Measurements from ENCODE around the gene FOXB1.

The FOXB1 gene

DNA sequence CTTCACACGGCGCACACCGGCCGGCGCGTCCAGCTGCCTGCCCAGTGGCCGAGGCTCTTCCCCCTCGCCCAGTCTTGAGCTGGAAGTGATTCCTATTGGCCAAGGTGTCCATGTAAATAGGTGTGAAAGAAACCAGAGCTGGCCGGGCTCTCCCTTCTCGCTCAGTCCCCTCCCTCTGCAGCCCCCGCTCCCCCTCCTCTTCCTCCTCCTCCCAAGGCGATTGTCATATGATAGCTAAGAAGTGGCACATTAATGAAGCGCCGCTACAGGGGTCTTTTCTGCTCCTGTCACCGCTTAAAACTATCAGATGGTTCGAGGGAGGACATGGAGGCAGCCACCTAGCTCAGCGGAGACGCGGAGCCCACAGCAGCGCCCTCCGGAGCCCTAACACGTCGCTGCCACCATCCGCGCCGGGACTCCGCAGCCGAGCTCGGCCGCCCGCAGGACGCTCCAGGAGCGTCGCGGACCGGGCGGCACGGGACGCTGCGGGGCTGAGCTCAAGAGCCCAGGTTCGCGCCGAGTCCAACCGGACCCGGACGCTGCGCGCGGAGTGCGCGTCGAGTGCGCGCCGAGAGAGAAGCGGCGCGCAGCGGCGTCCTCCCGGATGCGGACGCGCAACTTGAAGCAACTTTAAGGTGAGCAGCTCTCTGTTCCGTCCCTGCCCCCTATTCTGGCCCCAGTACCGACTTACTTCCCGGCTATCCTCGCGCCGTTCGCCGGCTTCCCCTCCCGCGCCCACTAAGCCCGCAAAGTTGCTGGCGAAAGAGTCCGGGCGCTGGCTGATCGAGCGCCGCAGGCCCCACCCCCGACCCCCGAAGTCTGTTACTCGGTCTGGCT is at the start of gene FOXB1:
Gene FOXB1, plus strand, starts transcription at position 303 of the 837 bp plus-strand sequence. CDS start 653 bp downstream, outside the sequence.
- TF ChIP-seq, protein P1, sequence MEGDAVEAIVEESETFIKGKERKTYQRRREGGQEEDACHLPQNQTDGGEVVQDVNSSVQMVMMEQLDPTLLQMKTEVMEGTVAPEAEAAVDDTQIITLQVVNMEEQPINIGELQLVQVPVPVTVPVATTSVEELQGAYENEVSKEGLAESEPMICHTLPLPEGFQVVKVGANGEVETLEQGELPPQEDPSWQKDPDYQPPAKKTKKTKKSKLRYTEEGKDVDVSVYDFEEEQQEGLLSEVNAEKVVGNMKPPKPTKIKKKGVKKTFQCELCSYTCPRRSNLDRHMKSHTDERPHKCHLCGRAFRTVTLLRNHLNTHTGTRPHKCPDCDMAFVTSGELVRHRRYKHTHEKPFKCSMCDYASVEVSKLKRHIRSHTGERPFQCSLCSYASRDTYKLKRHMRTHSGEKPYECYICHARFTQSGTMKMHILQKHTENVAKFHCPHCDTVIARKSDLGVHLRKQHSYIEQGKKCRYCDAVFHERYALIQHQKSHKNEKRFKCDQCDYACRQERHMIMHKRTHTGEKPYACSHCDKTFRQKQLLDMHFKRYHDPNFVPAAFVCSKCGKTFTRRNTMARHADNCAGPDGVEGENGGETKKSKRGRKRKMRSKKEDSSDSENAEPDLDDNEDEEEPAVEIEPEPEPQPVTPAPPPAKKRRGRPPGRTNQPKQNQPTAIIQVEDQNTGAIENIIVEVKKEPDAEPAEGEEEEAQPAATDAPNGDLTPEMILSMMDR (IDR thresholded peaks at IDR 0.05; ENCODE audit: low read depth, low read length), result no peak
- H3K4me3 ChIP-seq (ENCODE audit: low read depth, low read length), result no peak within 1 kb of the TSS

DNA sequence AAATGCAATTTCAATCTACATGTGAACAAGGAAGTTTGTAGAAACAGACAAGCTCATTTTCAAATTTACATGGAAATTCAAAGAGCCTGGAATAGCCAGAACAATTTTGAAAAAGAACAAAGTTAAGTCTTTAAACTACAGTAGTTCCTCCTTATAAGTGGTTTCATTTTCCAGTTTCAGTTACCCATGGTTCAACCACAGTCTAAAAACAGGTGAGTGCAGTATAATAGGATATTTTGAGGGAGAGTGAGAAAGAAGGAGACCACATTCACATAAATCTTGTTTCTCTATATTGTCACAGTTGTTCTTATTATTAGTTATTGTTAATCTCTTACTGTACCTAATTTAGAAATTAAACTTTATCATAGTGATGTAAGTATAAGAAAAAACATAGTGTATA is 45.8 kb upstream of the FOXB1 start:
- no peak overlapping the region for H3K4me3 ChIP-seq (ENCODE audit: low read depth, low read length)
- TF ChIP-seq, protein P1 (IDR thresholded peaks at IDR 0.05; ENCODE audit: low read depth, low read length), result no peak

DNA sequence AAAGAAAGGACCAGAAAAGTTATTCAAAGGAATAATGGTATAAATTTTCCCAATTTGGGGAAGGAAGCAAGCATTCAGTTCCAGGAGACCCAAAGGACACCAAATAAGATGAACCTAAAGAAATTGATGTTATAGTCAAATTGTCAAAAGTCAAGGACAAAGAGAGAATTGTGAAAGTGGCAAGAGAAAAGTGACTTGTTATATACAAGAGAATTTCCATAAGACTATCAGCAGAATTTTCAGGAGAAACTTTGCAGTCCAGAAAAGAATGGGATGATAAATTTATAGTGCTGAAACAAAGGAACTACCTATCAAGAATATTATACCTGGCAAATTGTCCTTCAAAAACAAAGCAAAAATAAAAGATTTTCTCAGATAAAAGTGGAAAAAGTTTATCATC is 43.8 kb upstream of the FOXB1 start:
- no peak overlapping the region for H3K4me3 ChIP-seq (ENCODE audit: low read depth, low read length)
- TF ChIP-seq, protein P1 (IDR thresholded peaks at IDR 0.05; ENCODE audit: low read depth, low read length), result no peak

DNA sequence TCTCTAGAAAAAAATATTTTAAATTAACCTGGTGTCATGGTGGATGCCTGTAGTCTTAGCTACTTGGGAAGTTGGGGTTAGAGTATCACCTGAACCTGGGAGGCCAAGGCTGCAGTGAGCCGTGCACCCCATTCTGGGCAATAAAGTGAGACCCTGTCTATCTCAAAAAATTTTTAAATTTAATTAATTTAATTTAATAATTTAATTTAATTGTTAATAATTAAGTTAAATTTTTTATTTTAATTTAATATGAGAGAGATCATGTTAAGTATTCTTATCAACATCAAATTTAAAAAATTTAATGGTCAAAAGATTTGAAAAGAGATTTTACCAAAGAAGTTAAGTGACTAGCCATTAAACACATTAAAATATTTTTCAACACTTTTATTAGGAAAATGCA is 40.8 kb upstream of the FOXB1 start:
- TF ChIP-seq, protein P1 (IDR thresholded peaks at IDR 0.05; ENCODE audit: low read depth, low read length), result no peak

DNA sequence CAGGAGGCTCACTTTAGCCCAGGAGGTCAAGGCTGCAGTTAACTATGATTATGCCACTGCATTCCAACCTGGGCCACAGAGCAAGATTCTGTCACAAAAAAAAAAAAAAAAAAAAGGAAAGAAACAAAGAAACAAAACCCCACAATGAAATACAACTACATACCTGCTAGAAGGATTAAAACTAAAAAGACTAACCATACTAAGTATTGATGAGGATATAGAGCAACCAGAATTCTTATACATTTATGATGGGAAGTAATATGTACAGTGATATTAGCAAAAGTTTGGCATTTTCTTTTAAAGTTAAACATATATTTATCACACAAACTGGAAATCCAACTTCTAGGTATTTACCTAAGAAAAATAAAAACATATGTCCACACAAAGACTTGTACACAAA is 40.2 kb upstream of the FOXB1 start:
- no peak overlapping the region for H3K4me3 ChIP-seq (ENCODE audit: low read depth, low read length)
- TF ChIP-seq, protein P1 (IDR thresholded peaks at IDR 0.05; ENCODE audit: low read depth, low read length), result no peak

More for the DNA sequence above, 40.8 kb upstream of the FOXB1 start:
- no peak overlapping the region for H3K4me3 ChIP-seq (ENCODE audit: low read depth, low read length)

DNA sequence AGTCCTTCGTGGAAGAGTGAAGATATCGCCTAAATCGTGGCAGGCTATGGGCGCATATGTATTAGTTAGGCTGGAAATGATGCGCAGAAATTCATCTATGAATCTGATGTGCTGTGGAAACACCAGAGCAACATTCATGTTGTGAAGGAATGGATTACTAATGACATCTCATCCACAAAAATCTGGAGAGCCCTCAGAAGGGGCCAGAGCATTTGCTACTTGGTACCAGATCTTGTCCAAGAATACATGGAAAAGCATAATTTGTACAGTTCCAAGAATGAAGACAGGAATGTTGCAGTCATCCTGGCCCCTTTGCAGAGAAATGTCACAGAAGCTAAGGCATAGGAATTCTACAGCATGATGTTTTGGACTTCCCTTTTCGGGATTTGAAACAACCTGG is 38.4 kb upstream of the FOXB1 start:
- no peak overlapping the region for H3K4me3 ChIP-seq (ENCODE audit: low read depth, low read length)
- TF ChIP-seq, protein P1 (IDR thresholded peaks at IDR 0.05; ENCODE audit: low read depth, low read length), result no peak

DNA sequence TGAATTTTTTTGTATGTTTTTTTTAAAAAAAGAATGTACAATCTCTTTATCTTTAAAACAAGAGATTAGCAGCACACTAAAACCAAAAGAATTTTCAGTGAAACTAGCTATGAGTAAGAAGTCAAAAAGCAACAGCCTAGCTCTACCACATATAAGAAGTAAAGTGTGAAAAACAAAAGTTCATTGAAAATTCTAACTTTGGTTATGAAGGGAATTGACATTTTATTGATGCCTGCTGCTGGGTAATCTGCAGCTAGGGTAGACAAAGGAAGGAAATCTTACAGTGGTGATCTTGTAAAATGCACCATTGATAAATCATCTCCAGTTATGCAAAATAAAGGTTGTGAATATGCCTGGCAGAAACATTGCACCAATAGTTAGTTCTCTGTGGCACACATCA is 37.8 kb upstream of the FOXB1 start:
- TF ChIP-seq, protein P1 (IDR thresholded peaks at IDR 0.05; ENCODE audit: low read depth, low read length), result no peak
- H3K4me3 ChIP-seq (ENCODE audit: low read depth, low read length), result no peak overlapping the region

All from WI38 (cell line).